Uterus (tissue), 2 donors: ENCODE measurements around the gene SLIT3.

ENCODE experiments used
- CTCF ChIP-seq, 4 experiments: fragments of 200-600 bp in 2 of 4; fragments of 450-650 bp in 2 of 4; sonication (generic) in 2 of 4; IDR thresholded peaks; one replicate each; pipeline ENCODE4 v1.5.1; 2016 to 2019; ENCODE audit warnings: antibody characterized with exemption in 4 of 4, mild to moderate bottlenecking in 2 of 4, moderate library complexity in 1 of 4
- POLR2A ChIP-seq, 2 donors: fragments of 450-650 bp; IDR thresholded peaks; one replicate each; pipeline ENCODE4 v1.6.1; 2016; ENCODE audit warnings: antibody characterized with exemption in 2 of 2, mild to moderate bottlenecking in 1 of 2, moderate library complexity in 1 of 2

DNA sequence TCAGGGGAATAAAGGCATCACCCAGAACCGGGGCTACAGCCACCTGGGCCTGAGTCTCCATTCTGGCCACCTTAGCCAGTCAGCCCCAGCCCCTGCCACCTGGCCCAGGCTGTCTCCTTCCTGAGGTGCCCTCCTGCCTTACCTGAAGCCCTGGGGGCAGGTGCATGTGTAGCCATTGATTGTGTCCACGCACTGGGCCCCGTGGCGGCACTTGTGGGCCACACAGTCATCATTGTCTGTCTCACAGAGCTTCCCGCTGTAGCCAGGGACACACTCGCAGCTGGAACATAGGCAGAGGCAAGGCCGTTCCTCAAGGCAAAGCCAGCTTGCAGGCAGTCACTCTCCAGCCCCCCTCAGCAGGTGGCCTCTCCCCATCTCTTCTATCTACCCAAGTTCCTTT, 614.1 kb downstream of the SLIT3 start:
- TF ChIP-seq CTCF (IDR thresholded peaks at IDR 0.05) (no peak), POLR2A (IDR thresholded peaks at IDR 0.05) (no peak)
